ENCODE measurements around the gene LEKR1.

LEKR1 gene

GRCh38 chr3:156920399-156920798 lies 94.2 kb downstream of the LEKR1 start:
- no peak for DNase-seq (ENCODE audit: low read depth)
- H3K4me3 ChIP-seq (ENCODE audit: low read depth, low read length) = no peak overlapping the region
- no peak for TF ChIP-seq CTCF (IDR thresholded peaks at IDR 0.05; ENCODE audit: low read depth, low read length, missing control alignments)

GRCh38 chr3:156923349-156923748 lies 97.2 kb downstream of the LEKR1 start:
- no peak for TF ChIP-seq CTCF (IDR thresholded peaks at IDR 0.05; ENCODE audit: low read depth, low read length, missing control alignments)
- no peak for DNase-seq (ENCODE audit: low read depth)
- H3K4me3 ChIP-seq (ENCODE audit: low read depth, low read length) = no peak overlapping the region

- no peak overlapping the region for H3K4me3 ChIP-seq (ENCODE audit: low read depth, low read length)
- TF ChIP-seq CTCF (IDR thresholded peaks at IDR 0.05; ENCODE audit: low read depth, low read length, missing control alignments) = no peak
- DNase-seq (ENCODE audit: low read depth) = no peak
Observed at GRCh38 chr3:156938724-156939123, 112.6 kb downstream of the LEKR1 start.

GRCh38 chr3:156939315-156939714 lies 113.2 kb downstream of the LEKR1 start:
- H3K4me3 ChIP-seq (ENCODE audit: low read depth, low read length) = no peak overlapping the region
- DNase-seq (ENCODE audit: low read depth) = no peak
- no peak for TF ChIP-seq CTCF (IDR thresholded peaks at IDR 0.05; ENCODE audit: low read depth, low read length, missing control alignments)

- no peak for DNase-seq (ENCODE audit: low read depth)
- no peak overlapping the region for H3K4me3 ChIP-seq (ENCODE audit: low read depth, low read length)
- TF ChIP-seq CTCF (IDR thresholded peaks at IDR 0.05; ENCODE audit: low read depth, low read length, missing control alignments) = no peak
Observed at GRCh38 chr3:156941311-156941710, 115.2 kb downstream of the LEKR1 start.

GRCh38 chr3:156948402-156949210 lies 122.5 kb downstream of the LEKR1 start:
- no peak for DNase-seq (ENCODE audit: low read depth)
- TF ChIP-seq CTCF (IDR thresholded peaks at IDR 0.05; ENCODE audit: low read depth, low read length, missing control alignments) = no peak
- no peak overlapping the region for H3K4me3 ChIP-seq (ENCODE audit: low read depth, low read length)

GRCh38 chr3:156952011-156952410 lies 125.9 kb downstream of the LEKR1 start:
- no peak for DNase-seq (ENCODE audit: low read depth)
- no peak for TF ChIP-seq CTCF (IDR thresholded peaks at IDR 0.05; ENCODE audit: low read depth, low read length, missing control alignments)
- H3K4me3 ChIP-seq (ENCODE audit: low read depth, low read length) = no peak overlapping the region
